Subcutaneous adipose tissue (tissue), 4 donors: ENCODE measurements around the gene TFDP2. TPM values are rescaled to one million over a fixed set of nuclear protein-coding genes. Genes with fewer than 3 reads are reported as not detected.

Source experiments
- CTCF ChIP-seq: fragments of 450-650 bp; IDR thresholded peaks from one replicate; pipeline ENCODE4 v1.5.1; 2016; ENCODE audit warnings: low read depth, mild to moderate bottlenecking, control low read depth, antibody characterized with exemption, moderate library complexity
- total RNA-seq, 4 donors: library from RNA; depleted of rRNA; stranded (reverse); fragments of >200 nt; gene quantifications; one replicate each; pipeline ENCODE4 v1.1.0, GENCODE V29; 2016

The TFDP2 gene
- total RNA-seq, 4 donors from 2014 or later = 56.4 to 238 (median 87.4) TPM

- no peak for TF ChIP-seq CTCF
These were observed 141.5 kb downstream of the TFDP2 start for GRCh38 chr3:142007710-142008399.

GRCh38 chr3:142004025-142004424 is 145.3 kb downstream of the TFDP2 start:
- TF ChIP-seq CTCF = no peak

- no peak for TF ChIP-seq CTCF
These were observed 146.1 kb downstream of the TFDP2 start for GRCh38 chr3:142003291-142003690.

- no peak for TF ChIP-seq CTCF
These were observed 148.9 kb downstream of the TFDP2 start for GRCh38 chr3:142000325-142000870.

GRCh38 chr3:141998669-141999290 is 150.6 kb downstream of the TFDP2 start:
- TF ChIP-seq CTCF = no peak

- TF ChIP-seq CTCF = no peak
These were observed 152.9 kb downstream of the TFDP2 start for GRCh38 chr3:141996437-141996836.

GRCh38 chr3:141994856-141995255 is 154.5 kb downstream of the TFDP2 start:
- no peak for TF ChIP-seq CTCF
